RKO (cell line): ENCODE data around the gene EXOC3.

Source experiments
- DNase-seq: peaks from one replicate; pipeline ENCODE4 v3.0.0-alpha.2; 2016; ENCODE audit warnings: low spot score

The EXOC3 gene

DNA sequence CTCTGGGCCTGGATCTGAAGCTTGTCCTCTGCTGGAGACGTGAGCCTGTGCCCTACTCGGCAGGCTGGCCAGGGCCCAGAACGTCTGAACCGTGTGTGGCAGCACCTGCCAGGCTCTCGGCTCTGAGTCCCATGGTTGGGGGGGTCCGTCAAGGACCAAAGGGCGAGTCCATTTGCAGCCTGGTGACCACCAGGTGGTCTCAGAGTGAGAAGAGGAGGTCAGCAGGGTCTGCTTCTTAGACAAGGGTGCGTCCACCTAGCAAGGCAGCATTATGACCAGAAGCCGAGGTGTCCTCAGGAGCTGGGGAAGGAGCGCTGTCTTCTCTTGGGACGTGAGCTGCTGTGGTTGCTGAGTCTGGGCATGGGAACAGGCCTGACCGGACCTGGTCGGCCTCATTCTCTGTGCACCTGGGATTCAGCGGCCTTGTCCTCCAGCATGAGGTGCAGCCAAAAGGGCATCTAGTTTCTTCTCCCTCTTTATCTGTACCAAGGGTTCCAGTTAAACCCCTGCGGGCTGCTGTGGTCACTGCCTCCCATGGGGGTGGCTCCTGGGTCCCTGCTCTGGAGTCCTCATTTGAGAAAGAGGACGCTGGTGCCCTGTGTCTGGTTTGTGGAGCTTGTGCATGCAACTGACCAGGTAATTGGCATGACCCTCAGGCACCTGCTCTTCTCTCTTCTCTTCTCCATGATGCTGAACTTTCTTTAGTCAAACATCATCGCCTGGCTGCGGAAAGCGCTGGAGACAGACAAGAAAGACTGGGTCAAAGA, 14.4 kb downstream of the EXOC3 start:
- DNase-seq: no peak

DNA sequence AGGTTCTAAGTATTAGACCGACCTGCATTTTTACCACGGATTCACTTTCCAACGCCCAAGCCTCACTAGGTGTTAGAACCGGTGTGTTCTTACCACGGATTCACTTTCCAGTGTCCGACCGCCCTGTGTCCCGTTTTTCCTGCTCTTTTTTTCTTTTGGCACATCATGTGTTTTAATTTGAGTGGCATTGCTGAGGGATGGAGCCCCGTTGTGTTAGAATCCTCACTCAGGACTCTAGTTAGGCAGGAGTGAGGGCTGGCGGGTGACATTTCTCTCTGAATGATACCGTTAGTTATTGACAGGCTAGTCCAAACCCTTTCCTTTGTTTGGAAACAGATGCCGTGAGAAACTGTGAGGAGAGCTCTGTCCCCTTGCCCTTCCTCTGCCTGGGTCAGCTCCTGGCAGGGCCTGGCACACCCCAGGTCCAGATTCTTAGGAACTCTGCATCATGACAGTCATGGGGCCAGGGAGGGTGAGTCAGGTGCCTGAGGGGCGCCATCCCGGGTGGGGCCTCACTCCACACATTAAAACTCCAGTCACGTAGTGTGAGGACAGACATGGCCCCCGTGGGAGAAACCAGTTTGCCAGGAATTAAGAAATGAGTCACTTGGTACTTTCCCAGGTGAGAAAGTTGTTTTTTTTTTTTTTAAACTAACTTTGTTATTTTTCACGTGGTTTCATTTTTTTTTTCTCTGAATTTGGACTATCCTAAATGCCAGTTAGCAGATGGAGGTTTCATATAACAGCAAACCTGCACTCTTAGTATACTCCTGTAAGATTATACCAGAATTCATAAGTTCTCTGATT, 15.8 kb downstream of the EXOC3 start:
- no peak for DNase-seq

DNA sequence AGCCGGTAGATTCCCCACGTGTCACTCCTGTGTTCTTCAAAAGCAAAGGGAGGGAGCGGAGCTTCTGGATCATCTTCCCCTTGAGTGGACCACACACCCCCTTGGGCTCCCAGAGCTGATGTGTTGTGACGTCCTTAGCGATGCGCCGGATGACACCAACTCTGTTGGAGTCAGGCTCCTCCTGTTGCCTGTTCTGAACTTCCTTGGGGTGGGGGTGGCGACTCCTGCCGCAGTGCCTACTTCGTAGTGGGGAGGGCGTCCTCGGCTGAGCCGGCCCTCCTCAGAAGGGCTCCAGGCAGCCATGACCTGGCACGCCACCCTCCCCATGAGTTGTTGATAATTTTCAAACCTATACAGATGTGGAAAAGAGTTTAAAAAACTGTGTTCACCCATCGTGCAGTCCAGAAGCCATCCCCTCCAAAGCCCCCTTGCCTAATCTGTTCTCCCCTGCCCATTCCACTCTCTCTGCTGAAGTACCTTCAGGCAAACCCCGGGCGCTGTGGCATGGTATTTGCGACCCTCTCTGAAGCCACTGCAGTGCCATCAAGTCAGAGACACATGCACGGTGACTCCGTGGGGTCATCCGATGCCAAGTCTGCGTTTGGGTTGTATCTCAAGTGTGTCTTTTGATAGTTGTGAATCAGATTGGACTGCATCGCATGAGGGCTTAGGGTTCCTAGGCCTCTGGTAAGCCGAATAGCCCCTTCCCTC, 16.7 kb downstream of the EXOC3 start:
- no peak for DNase-seq

DNA sequence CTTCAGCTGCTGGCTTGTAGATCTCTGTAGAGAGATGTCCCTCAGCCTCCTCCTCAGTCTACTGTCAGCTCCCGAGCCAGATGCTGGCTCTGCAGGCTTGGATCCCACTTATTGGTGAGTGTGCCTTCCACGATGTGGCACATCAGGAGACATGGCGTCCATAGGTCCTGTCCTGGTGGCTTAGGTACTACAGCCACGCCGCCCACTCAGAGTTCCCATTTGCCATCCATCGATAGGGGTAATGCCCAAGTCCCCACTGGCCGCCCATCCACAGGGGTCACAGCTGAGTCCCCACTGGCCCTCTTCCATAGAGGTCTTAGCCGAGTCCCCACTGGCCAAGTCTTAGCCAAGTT, 17.3 kb downstream of the EXOC3 start:
- no peak for DNase-seq

DNA sequence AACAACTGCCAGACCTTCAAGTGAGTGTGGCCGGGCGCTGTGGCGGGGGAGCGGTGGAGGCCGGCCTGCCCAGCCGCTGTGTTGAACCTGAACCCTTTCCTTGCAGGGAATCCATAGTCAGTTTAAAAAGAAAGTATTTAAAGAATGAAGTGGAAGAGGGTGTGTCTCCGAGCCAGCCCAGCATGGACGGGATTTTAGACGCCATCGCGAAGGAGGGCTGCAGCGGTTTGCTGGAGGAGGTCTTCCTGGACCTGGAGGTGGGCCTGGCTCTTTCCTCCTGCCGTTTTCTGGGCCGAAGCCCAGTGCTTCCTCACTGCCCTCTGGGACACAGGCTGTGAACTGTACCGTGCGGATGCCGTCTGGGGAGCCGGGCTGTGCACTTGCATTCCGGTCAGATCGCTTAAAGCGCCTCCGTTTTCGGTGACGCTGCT, 19.1 kb downstream of the EXOC3 start:
- no peak for DNase-seq

DNA sequence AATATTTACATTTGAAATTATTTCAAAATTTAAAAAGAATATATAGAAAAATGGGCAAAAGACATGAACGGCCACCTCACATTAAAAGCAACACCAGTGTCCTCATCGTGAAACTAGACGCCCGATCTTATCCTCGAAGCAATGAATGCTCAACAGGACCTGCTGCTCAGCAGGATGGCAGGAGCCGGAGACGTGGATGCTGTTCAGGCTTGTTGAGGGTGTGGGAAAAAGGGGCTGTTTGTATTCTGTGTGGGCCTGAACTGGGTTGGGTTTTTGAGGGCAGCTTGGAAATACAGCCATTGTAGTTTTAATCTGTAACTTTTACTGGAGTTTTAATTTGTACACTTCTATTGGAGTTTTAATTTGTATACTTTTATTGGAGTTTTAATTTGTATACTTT, 20.3 kb downstream of the EXOC3 start:
- no peak for DNase-seq

DNA sequence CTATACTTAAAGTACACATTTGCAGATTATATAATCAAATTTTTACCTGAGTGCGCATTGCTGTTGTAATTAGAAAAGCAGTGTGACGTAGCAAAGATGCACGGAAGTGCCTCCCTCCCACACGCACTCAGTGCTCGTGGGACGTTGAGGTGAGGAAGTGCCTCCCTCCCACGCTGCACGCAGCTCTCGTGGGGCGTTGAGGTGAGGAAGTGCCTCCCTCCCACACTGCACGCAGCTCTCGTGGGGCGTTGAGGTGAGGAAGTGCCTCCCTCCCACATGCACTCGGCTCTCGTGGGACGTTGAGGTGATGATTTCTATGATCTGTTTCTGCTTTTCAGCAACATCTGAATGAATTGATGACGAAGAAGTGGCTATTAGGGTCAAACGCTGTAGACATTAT, 21.0 kb downstream of the EXOC3 start:
- no peak for DNase-seq

DNA sequence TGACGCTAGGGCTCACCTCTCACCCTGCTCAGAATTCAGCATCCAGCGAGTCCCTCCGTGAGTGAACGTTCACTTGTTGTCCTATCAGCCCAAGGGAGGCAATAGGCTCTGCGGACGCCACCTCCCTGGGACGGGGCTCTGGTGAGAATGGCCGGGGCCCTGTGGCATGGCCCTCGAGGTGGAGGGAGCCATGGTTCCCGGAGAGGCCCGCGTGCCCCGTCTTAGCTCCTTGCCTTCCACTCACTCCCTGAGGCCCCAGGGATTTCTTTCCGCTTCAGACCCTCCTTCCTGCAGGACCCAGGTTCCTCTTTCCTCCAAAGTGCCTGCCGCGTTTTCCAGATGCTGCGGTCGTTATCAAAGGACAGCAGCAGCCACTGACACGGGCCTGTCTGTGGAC, 21.5 kb downstream of the EXOC3 start:
- DNase-seq: no peak

DNA sequence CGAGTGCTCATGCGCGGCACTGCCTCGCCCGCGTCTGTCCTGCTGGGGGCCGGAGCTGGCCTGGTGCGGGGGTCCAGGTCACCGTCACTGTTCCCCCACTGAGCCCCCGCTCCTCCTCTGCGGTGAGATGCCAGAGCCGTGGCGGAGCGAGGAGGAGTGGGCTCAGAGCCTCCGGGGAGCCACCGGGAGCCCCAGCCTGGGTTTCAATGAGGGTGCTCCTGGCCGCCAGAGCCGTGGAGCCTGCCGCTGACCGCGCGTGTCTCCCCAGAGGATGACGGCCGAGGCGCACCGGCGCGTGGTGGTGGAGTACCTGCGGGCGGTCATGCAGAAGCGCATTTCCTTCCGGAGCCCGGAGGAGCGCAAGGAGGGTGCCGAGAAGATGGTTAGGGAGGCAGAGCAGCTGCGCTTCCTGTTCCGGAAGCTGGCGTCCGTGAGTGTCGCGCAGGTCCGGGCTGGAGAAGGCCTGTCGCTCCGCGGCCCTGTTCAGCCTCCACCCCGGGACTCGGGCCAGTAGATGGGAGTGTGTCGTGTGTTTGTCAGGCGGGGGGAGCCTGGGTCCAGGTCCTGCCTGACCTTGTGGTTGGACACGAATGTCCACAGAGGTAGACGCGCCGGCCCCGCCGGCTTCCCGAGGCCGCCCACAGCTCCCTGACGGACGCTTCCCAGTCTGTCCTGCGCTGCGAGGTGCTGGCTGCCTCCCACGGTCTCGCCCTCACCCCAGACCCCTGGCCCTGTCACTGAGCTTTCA, 22.0 kb downstream of the EXOC3 start:
- DNase-seq: no peak

DNA sequence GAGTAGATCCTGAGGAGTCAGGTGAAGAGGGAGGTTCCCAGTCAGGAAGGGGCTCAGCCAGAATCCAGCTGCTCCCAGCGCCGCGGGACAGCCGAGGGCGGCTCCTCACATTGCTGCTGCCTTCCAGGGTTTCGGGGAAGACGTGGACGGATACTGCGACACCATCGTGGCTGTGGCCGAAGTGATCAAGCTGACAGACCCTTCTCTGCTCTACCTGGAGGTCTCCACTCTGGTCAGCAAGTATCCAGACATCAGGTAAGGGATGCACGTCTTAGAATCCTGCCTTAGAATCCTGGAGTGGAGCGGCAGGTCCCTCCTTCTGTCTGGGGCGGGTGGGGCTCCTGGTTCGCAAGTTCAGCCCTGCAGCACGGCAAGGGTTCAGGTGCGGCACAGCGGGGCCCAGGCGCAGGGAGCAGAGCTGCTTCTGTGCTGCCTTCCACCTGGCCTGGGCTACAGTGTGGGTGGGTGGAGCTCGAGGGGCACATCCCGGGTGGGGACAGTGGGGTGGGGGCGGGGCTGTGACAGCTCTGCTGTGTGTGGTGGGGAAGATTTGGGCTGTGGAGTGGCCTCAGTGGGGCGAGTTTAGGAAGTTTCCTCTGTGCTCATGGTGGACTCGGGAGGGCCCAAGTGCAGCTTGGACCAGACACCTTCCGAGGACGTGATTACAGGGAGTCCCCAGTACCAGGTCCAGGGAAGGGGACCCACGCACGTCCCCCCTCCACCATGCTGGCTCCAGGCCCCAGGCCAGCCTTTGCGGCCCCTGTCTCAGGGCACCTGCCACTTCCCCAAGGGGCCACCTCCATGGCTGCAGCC, 22.8 kb downstream of the EXOC3 start:
- DNase-seq: no peak

DNA sequence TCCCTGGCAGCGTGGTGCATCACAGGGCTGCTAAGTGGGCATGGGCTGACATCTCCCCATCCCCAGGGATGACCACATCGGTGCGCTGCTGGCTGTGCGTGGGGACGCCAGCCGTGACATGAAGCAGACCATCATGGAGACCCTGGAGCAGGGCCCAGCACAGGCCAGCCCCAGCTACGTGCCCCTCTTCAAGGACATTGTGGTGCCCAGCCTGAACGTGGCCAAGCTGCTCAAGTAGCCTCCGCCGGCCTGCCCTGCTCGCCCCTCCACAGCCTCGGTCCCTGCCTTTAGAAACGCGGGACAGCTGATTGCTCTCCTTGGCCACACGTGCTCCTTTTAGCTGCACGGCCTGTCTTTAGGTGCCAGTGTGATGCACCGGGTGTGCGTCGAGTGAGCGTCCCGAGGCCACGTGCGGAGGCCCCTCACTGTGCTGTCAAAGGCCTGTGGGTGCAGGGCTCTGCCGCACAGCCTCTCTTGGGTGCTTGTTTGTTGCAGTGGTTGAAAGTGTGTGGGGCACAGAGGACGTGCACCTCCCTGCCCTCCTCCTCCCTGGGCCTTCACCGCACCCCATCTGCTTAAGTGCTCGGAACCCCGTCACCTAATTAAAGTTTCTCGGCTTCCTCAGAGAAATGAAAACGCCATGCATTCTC, 23.8 kb downstream of the EXOC3 start:
- no peak for DNase-seq

DNA sequence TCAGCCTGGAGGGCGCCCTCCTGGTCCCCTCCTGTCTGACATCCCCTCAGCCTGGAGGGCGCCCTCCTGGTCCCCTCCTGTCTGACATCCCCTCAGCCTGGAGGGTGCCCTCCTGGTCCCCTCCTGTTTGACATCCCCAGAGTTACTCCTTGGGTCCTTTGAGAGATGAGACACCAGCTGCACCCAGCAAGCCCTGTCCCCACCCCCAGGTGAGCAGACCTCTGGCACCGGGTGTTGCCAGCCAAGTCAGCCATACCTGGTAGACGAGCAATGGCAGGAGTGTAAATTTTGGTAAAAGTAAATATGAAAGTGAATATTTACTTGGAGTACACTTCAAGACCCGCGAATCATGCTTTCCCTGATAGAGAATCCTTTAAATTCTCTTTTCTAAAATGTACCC, 25.4 kb downstream of the EXOC3 start:
- no peak for DNase-seq

DNA sequence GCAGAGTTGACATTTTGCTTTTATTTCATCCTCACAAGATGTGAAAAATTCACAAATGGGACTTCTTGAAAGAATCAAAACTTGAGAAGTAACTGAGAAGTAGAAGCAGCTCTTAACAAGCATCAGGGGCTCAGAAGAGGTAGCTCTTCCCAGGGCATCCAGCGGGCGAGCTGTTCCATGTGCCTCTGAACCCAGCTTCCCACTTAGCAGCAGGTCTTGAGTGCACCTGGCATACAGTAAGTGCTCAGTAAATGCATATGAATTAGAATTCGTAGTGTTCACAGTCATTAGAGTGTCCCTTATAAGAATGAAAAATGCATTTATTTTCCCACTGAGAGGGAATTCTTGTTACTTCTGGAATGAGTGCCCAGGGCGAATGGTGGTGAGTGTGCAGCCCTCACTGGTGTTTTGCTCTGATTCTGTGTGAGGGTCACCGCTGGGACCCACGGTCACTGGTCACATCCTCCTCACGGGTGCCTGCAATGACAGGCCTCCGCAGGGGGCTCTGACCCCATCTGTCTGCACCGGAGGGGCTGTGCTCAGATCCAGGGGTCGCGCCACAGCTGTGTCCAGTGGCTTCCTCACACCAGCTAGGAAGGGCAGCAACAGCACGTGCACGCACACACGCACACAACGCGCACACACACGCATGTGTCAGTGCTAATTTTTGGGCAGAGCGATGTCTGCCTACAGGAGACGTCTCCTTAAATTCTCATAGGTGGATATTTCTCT, 26.9 kb downstream of the EXOC3 start:
- DNase-seq: no peak

DNA sequence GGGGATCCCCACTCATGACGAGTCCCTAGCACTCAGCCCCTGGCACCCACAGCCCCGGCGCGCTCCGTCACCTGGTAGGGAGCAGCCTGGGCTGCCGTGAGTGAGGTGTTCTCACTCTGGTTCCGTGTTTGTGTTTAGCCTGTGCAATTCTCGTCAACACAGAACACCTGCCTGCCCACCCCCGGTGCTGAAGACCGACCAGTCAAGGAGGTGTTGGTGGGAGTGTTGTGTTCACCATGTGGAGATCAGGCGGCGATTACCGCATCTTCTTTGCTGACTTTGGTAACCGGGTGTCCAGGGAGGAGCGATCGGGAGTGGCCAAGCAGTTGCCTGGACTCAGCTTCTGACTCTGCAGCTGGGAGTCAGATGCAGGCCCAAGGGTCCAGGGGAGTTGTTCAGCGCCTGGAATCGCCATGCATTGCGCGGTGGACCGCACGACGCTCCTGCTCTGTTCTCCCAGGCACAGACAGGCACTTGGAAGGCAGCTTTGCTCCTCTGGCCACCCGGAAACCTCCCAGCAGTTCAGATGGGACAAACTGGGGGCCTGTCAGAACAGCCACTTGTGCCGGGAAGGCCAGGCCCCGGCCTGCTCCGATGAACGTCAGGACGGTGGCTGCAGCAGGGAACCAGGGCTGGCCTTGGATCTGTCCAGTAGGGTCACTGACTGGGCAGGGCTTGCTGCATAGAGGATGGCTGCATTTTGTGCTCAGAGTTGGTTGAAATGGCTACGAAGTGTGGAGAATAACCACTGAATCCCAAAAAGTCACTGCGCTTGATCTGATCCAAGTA, 28.2 kb downstream of the EXOC3 start:
- no peak for DNase-seq

DNA sequence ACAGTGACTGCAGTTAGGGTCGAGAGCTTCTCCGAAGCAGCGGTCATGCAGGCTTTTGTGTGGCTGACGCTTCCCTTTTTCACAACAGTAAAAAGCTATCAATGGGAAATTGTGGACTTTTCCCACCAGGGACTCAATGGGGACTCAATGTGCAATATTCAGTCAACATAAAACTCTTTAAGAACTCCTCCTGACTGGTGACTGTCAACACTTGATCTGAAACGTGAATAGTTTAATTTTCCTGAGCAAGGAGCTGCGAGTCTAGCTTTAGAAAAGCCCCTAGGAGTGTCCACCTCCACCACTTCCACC, 28.7 kb downstream of the EXOC3 start:
- DNase-seq: no peak

DNA sequence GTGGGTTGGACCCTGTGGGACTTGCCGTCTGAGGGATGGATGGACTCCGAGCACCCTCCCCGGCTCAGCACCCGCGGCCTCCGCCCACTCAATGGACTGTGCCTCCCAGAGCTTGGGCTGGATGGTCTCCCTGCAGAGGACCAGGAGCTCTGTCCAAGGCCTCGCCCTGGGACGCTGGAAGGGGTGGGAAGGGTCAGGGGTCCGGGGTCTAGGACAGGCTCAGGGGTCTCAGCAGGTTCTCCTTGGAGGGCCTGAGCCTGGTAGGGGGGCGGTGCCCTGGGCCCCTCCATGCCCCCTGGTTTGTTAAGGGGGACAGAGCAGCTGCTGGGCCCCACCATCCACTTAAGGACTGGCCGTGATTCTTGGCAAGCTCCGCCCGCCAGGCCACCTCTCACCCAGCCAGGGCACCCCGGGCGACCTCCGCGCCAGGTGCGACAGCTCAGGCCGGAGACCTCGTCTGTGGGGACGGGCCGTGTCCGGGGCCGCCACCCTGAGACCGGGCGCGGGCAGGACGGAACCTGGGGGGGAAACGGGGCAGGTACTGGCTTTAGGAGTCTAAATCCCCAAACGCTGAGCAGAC, 29.2 kb downstream of the EXOC3 start:
- DNase-seq: peak; percentile 45

DNA sequence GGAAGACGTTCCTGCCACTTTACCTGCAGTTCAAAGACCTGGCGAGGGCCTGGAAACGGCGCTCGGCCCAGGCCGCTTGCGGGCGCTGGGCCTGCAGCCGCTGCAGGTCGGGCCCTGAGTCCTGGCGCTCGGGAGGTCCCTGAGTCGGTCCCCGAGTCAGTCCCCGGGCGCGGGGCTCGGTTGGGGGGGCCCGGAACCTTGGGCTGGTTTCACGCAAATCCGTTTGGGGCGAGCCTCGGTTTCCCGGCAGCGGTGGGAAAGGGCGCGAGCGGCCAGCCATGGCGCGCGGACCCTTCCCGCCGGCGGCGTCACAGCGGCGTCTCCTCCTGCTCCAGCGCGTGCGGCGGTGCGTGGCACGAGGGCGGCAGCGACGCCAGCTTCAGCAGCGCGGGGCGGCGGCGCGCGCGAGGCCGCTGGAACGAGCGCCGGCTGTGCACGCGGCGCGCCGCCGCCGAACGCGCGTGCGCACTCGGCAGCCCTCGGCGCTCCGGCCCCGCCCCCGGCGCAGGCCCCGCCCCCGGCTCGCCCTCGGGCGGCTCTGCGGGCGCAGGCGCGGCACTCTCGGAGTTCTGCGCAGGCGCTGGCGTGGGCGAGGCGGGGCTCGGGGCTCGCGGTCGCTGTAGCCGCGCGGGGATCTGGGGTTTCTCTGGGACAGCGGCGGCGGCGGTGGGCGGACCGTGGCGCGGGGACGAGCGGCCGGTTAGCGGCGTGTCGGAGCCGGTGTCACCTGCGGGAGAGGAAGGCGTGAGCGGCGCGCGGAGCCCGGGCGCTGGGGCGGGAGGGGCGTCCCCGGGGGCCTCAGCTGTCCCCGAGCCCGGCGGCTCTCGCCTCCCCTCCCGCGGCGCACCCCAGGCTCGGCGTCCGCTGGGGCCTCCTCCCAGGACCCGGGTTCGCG, 29.9 kb downstream of the EXOC3 start:
- DNase-seq: peak; percentile 89

DNA sequence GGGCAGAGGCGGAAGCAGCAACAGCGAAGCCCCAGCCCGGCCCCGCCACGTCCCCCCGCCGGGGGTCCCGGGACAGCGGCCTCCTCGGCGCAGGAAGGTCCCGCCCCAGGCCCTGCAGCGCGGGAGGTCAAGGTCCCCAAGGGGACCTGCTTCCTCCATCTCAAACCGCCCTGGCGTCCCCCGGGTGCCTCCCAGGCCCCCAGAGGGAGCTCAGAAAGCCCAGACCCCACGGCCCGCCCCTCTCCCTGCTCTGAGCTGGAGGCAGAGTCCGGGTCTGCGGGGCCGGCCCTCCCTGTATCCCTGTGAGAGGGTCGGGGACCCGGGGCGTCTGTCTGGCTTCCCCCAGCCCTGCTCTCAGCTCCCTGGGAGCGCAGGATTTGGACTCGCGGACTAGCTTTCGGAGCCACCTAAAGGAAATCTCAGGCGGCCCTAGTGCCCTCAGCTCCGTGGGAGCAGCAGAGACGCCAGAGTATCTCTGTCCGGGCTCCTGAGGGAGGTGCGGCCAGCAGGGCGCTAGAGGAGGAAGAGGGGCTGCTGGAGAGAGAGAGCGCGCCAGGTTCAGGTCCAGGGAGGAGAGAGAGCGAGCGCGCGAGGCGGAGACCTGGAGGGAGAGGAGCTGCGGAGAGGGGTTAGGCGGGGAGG, 30.7 kb downstream of the EXOC3 start:
- DNase-seq: peak; percentile 51
